HG02763 (cell line): ENCODE measurements around the gene DRC7.

Experiments
- ATAC-seq: cut with Tn5 transposase; IDR thresholded peaks from one replicate; pipeline ENCODE4 v1.9.1; 2021; ENCODE audit warnings: mild to moderate bottlenecking, moderate library complexity; ENCODE audit not compliant: unreplicated experiment

DRC7 gene

GRCh38 chr16:57675741-57676551 lies 18.7 kb upstream of the DRC7 start:
- ATAC-seq, result no peak

GRCh38 chr16:57676553-57677085 lies 18.0 kb upstream of the DRC7 start:
- ATAC-seq, result no peak

- ATAC-seq, result no peak
These were observed 16.8 kb upstream of the DRC7 start for GRCh38 chr16:57677622-57678369.

GRCh38 chr16:57679016-57679415 lies 15.6 kb upstream of the DRC7 start:
- ATAC-seq, result no peak

GRCh38 chr16:57679767-57680482 lies 14.7 kb upstream of the DRC7 start:
- ATAC-seq, result no peak

- ATAC-seq, result no peak
These were observed 13.7 kb upstream of the DRC7 start for GRCh38 chr16:57680842-57681375.

GRCh38 chr16:57681950-57682728 lies 12.5 kb upstream of the DRC7 start:
- no peak for ATAC-seq

- no peak for ATAC-seq
These were observed 11.6 kb upstream of the DRC7 start for GRCh38 chr16:57682809-57683635.

- ATAC-seq, result no peak
These were observed 10.7 kb upstream of the DRC7 start for GRCh38 chr16:57683636-57684545.

GRCh38 chr16:57684626-57685358 lies 9.8 kb upstream of the DRC7 start:
- no peak for ATAC-seq

- ATAC-seq, result no peak
These were observed 9.0 kb upstream of the DRC7 start for GRCh38 chr16:57685633-57686032.

GRCh38 chr16:57686577-57686976 lies 8.0 kb upstream of the DRC7 start:
- no peak for ATAC-seq

GRCh38 chr16:57687363-57687929 lies 7.2 kb upstream of the DRC7 start:
- ATAC-seq, result no peak

- ATAC-seq, result no peak
These were observed 6.1 kb upstream of the DRC7 start for GRCh38 chr16:57688487-57688986.

GRCh38 chr16:57688987-57689761 lies 5.4 kb upstream of the DRC7 start:
- no peak for ATAC-seq

- no peak for ATAC-seq
These were observed 4.6 kb upstream of the DRC7 start for GRCh38 chr16:57689762-57690558.
